CD4-positive, CD25-positive, alpha-beta regulatory T cell (primary cell): ENCODE data around the gene MAP3K14. TPM values are rescaled to one million over a fixed set of nuclear protein-coding genes. Genes with fewer than 3 reads are reported as not detected.
A peak's percentile ranks its signal among the peaks of the same experiment; 100 is the strongest.
"Not testable (repeated sequence)": the region's sequence is repeated elsewhere in the genome, so short reads cannot be mapped to it uniquely, and the experiment has no call there.

Experiments
- ATAC-seq, 2 donors: fragments of 150-1000 bp; cut with Tn5 transposase; one replicate each; pipeline ENCODE4 v1.10.0; 2021; ENCODE audit warnings: low read depth in 2 of 2, moderate number of reproducible peaks in 2 of 2, moderate library complexity in 1 of 2
- DNase-seq, 3 donors: peaks; one replicate each; pipeline versions ENCODE4 v3.0.0 to v3.0.0-alpha.2; 2012 to 2022; ENCODE audit warnings: mixed read lengths in 1 of 3
- H3K27ac ChIP-seq: one replicate; pipeline ENCODE4 v1.7.0; 2013; ENCODE audit warnings: mild to moderate bottlenecking, low read length; ENCODE audit not compliant: insufficient read depth, poor library complexity, severe bottlenecking
- H3K27me3 ChIP-seq: one replicate; pipeline ENCODE4 v1.7.0; 2013; ENCODE audit warnings: low read length; ENCODE audit not compliant: control insufficient read depth, insufficient read depth
- H3K36me3 ChIP-seq: one replicate; pipeline ENCODE4 v1.7.0; 2013; ENCODE audit warnings: mild to moderate bottlenecking, low read length, moderate library complexity; ENCODE audit not compliant: control insufficient read depth, insufficient read depth
- H3K4me1 ChIP-seq: 2 replicates; pipeline ENCODE4 v1.7.0; 2013; ENCODE audit warnings: mild to moderate bottlenecking, low read length; ENCODE audit not compliant: insufficient read depth, control insufficient read depth, poor library complexity, severe bottlenecking
- H3K4me3 ChIP-seq: one replicate; pipeline ENCODE4 v1.7.0; 2013; ENCODE audit warnings: low read depth, mild to moderate bottlenecking, low read length, moderate library complexity
- H3K9me3 ChIP-seq, 2 experiments: 1 replicate in 1 of 2; 2 replicates in 1 of 2; pipeline ENCODE4 v1.7.0; 2013; ENCODE audit warnings: low read length in 2 of 2, mild to moderate bottlenecking in 1 of 2, moderate library complexity in 1 of 2; ENCODE audit not compliant: control insufficient read depth in 2 of 2
- H3K27ac Mint-ChIP-seq, 3 donors: one replicate each; pipeline ENCODE4 v1.8.0; 2020 to 2022; ENCODE audit warnings: mild to moderate bottlenecking in 3 of 3, mixed read lengths in 3 of 3, moderate library complexity in 2 of 3
- H3K27me3 Mint-ChIP-seq: one replicate; pipeline ENCODE4 v1.8.0; 2022; ENCODE audit warnings: mild to moderate bottlenecking, mixed read lengths
- H3K36me3 Mint-ChIP-seq: one replicate; pipeline ENCODE4 v1.8.0; 2020; ENCODE audit warnings: mixed read lengths
- H3K4me1 Mint-ChIP-seq, 4 donors: one replicate each; pipeline ENCODE4 v1.8.0; 2020 to 2022; ENCODE audit warnings: mixed read lengths in 4 of 4, mild to moderate bottlenecking in 1 of 4
- H3K4me3 Mint-ChIP-seq, 4 donors: one replicate each; pipeline ENCODE4 v1.8.0; 2020 to 2022; ENCODE audit warnings: mild to moderate bottlenecking in 4 of 4, mixed read lengths in 4 of 4, moderate library complexity in 3 of 4
- H3K9me3 Mint-ChIP-seq, 7 donors: one replicate each; pipeline ENCODE4 v1.8.0; 2020 to 2022; ENCODE audit warnings: mixed read lengths in 7 of 7, mild to moderate bottlenecking in 3 of 7, moderate library complexity in 2 of 7
- polyA plus RNA-seq, 4 donors: library from polyadenylated mRNA; unstranded; fragments of 300-500 nt; fragmentation: Illumina TruSeq; gene quantifications; one replicate each; pipeline ENCODE4 v1.2.3, GENCODE V29; 2021
- total RNA-seq: library from RNA; stranded (reverse); gene quantifications from one replicate; pipeline ENCODE4 v1.2.3, GENCODE V29; 2022

MAP3K14 gene
- total and polyA plus RNA-seq, 5 donors from 2014 or later: 5.9 to 61.3 (median 7.2) TPM

DNA sequence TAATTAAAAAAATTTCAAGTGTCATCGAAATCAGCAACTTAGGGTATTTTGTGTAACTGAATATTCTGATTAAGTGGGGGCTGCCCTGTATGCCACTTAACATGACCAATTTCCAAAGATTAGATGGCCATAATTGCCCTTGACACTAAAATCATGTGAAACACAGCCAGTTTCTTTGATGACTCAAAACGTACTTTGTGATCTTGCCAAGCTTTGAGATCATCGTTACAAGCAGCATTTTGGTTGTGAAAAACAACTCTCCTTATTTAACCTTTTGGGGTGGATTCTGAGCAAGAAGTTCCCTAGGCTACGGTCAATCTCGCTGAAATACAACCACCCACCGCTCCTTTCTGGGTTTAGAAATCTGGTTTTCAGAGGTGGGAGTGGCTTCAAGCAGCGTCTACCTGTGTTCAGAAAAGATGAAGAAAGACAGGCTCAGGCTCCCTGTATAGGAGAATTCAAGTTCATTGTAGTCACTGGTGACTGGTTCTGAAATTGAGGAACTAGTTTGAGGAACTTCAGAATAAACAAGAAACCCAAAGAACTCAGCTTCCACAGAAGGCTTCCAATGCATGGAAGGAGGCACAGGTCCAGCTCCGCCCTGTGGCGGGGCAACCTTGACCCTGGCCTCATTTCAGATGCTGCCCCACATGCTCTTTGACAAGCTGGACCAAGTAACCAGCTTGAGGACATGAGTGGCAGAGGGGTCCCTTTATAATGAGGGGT is 9.4 kb downstream of the MAP3K14 start:
- Histone ChIP-seq H3K9me3 (no peaks in the 10 kb centered on the region), H3K27me3 (no peaks in the 10 kb centered on the region), H3K4me3 (peak overlapping the region; percentile 51), H3K27ac (peak overlapping the region; percentile 80), H3K36me3 (peaks cover 16% of the 10 kb centered on the region), H3K4me1 (peaks cover 78% of the 10 kb centered on the region)
- peaks cover 17% of the 10 kb centered on the region for H3K36me3 Mint-ChIP-seq
- H3K27ac Mint-ChIP-seq: peak overlapping the region; percentile 90 to 95 (median 91)
- ATAC-seq: peak; percentile 30
- H3K27me3 Mint-ChIP-seq: no peaks in the 10 kb centered on the region
- peaks cover 36 to 86% (median 70%) of the 10 kb centered on the region in 4 donors for H3K4me1 Mint-ChIP-seq
- DNase-seq: peak; percentile 19 to 72 (median 56)
- H3K4me3 Mint-ChIP-seq: peak overlapping the region; percentile 53 to 85 (median 74)
- H3K9me3 Mint-ChIP-seq: no peaks in the 10 kb centered on the region

DNA sequence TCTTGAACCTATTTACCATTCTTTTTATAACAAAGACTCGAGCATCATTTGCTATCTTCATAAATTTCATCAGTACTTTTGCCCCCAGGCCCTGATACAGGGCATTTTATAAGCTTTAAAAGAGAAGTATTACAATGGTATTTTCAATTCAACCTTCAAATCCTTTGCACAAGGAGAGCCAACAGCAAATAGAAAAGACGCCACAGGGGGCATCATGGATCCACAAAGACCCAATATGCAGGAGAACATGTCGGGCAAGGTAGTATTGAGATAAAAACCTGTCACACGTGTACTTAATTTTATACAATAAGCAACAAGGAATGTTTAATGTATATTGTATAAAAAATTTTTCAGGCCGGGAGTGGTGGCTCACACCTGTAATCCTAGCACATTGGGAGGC is 10.2 kb downstream of the MAP3K14 start:
- ATAC-seq: no peak
- Histone ChIP-seq H3K27ac (peak overlapping the region; percentile 80), H3K36me3 (peaks cover 16% of the 10 kb centered on the region), H3K4me3 (peak overlapping the region; percentile 7), H3K9me3 (no peaks in the 10 kb centered on the region), H3K27me3 (no peaks in the 10 kb centered on the region), H3K4me1 (peaks cover 78% of the 10 kb centered on the region)
- Mint-ChIP-seq H3K4me1 (peaks cover 36 to 85% (median 64%) of the 10 kb centered on the region in 4 donors), H3K9me3 (no peaks in the 10 kb centered on the region), H3K27ac (peak overlapping the region in 2 of 3 donors; percentile 80 to 85), H3K36me3 (peaks cover 14% of the 10 kb centered on the region), H3K4me3 (peak overlapping the region in 1 of 4 donors; percentile 64), H3K27me3 (no peaks in the 10 kb centered on the region)
- DNase-seq: no peak

DNA sequence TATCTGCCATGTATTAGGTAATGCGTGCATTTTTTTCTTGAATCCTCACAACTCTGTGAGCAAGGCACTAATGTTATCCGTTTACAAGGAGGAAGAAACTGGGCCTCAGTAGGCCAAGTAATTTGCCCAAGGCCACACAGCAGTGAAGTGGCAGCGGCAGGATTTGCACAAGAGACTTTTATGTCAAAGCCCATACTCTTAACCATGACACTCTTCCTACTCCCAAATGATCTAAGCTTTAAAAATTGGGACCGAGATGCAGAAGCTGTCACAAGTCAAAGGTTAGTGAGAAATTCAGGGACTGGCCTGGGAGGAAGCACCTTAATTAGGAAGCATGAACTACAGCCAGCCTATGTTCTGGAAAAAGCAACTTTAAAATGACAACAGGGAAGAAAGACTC is 10.7 kb downstream of the MAP3K14 start:
- H3K27me3 ChIP-seq: no peaks in the 10 kb centered on the region
- peaks cover 16% of the 10 kb centered on the region for H3K36me3 ChIP-seq
- H3K27me3 Mint-ChIP-seq: no peaks in the 10 kb centered on the region
- H3K27ac ChIP-seq: peak overlapping the region; percentile 80
- peaks cover 36 to 85% (median 60%) of the 10 kb centered on the region in 4 donors for H3K4me1 Mint-ChIP-seq
- peak overlapping the region; percentile 7 for H3K4me3 ChIP-seq
- DNase-seq: no peak
- ATAC-seq: no peak
- H3K4me3 Mint-ChIP-seq: peak overlapping the region in 1 of 4 donors; percentile 64
- H3K9me3 ChIP-seq: no peaks in the 10 kb centered on the region
- H3K4me1 ChIP-seq: peaks cover 73% of the 10 kb centered on the region
- peak overlapping the region; percentile 76 to 85 (median 80) for H3K27ac Mint-ChIP-seq
- peaks cover 14% of the 10 kb centered on the region for H3K36me3 Mint-ChIP-seq
- H3K9me3 Mint-ChIP-seq: no peaks in the 10 kb centered on the region

DNA sequence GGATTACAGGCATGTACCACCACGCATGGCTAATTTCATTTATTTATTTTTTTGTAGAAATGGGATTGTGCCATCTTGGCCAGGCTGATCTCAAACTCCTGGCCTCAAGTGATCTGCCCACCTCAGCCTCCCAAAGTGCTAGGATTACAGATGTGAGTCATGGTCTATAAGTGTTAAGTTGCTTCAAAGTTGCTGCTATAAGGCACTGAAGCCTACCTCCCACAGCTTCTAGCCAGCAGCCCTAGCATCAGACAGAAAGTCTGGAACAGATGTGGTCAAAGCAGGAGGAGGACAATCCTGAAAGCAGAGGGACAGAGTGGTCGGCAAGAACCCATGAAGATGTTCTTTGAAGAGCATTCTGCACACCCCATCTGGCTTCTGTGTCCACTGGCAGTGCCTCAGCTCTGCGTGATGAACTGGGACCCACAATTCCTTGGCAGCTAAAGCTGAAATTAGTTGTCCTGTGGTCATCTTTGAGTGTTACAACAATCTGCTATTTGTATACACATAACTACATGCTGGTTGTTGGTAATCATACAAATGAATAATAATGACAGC is 11.2 kb downstream of the MAP3K14 start:
- Histone ChIP-seq H3K9me3 (no peaks in the 10 kb centered on the region), H3K27ac (no peak overlapping the region), H3K4me3 (no peak overlapping the region), H3K4me1 (peaks cover 70% of the 10 kb centered on the region), H3K36me3 (peaks cover 16% of the 10 kb centered on the region), H3K27me3 (no peaks in the 10 kb centered on the region)
- peaks cover 12% of the 10 kb centered on the region for H3K36me3 Mint-ChIP-seq
- ATAC-seq (no peak), DNase-seq (no peak)
- H3K4me1 Mint-ChIP-seq: peaks cover 35 to 84% (median 59%) of the 10 kb centered on the region in 4 donors
- H3K9me3 Mint-ChIP-seq: no peaks in the 10 kb centered on the region
- H3K4me3 Mint-ChIP-seq: peak overlapping the region in 1 of 4 donors; percentile 64
- H3K27ac Mint-ChIP-seq: peak overlapping the region; percentile 22 to 80 (median 76)
- H3K27me3 Mint-ChIP-seq: no peaks in the 10 kb centered on the region

DNA sequence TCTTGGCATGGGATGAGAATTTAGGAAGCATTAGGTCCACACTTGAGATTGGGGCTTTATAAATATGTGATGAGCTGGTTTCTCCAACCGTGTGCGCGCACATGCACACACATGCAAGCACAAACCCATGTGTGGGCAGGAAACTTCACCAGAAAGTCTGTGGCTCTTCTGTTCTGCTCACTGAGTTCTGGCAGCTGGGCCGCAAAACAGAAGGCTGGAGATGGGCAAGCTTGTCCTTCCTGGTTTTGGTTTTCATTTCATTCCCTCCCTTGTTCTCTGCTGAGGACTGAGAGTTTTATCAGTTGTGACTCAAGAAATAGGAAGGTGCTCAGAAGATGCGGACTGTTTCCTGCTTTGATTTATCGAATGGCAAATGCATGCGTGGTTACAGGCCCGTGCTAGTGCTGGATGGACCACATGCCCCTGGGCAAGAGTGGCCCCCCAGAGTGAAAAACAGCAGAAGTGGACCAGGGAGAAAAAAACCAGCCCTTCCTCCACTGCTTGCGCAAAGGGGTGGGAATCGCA is 14.1 kb downstream of the MAP3K14 start:
- H3K9me3 Mint-ChIP-seq: no peaks in the 10 kb centered on the region

DNA sequence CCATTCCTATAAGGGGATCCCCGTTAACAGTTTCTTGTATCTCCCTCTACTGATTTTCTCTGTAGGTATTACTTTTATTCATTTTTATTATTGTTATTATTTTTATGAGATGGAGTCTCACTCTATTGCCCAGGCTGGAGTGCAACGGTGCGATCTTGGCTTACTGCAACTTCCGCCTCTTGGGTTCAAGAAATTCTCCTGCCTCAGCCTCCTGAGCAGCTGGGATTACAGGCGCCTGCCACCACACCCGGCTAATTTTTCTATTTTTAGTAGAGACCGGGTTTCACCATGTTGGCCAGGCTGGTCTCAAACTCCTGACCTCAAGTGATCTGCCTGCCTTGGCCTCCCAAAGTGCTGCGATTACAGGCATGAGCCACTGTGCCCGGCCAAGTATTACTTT is 14.6 kb downstream of the MAP3K14 start:
- H3K27me3 ChIP-seq, H3K36me3 Mint-ChIP-seq, ATAC-seq, H3K4me3 ChIP-seq, H3K9me3 ChIP-seq, H3K27me3 Mint-ChIP-seq, H3K9me3 Mint-ChIP-seq, DNase-seq: not testable (repeated sequence)
- Histone ChIP-seq H3K4me1 (peaks cover 66% of the 10 kb centered on the region), H3K36me3 (peaks cover 20% of the 10 kb centered on the region), H3K27ac (peak overlapping the region; percentile 21)
- Mint-ChIP-seq H3K27ac (peak overlapping the region in 2 of 3 donors; percentile 67 to 80), H3K4me1 (peaks cover 51 to 86% (median 63%) of the 10 kb centered on the region in 4 donors), H3K4me3 (peak overlapping the region in 2 of 4 donors; percentile 55 to 69)

More for the DNA sequence above, 14.1 kb downstream of the MAP3K14 start:
- peak in 2 of 3 donors; percentile 24 to 62 for DNase-seq
- H3K36me3 Mint-ChIP-seq: peaks cover 12% of the 10 kb centered on the region
- ATAC-seq: peak; percentile 37 to 46
- Histone ChIP-seq H3K4me1 (peaks cover 66% of the 10 kb centered on the region), H3K27ac (peak overlapping the region; percentile 21), H3K27me3 (no peaks in the 10 kb centered on the region), H3K36me3 (peaks cover 20% of the 10 kb centered on the region), H3K4me3 (peak overlapping the region; percentile 41), H3K9me3 (no peaks in the 10 kb centered on the region)
- H3K4me3 Mint-ChIP-seq: peak overlapping the region; percentile 55 to 80 (median 65)
- H3K27me3 Mint-ChIP-seq: no peaks in the 10 kb centered on the region
- H3K4me1 Mint-ChIP-seq: peaks cover 46 to 86% (median 64%) of the 10 kb centered on the region in 4 donors
- H3K27ac Mint-ChIP-seq: peak overlapping the region; percentile 67 to 86 (median 80)

DNA sequence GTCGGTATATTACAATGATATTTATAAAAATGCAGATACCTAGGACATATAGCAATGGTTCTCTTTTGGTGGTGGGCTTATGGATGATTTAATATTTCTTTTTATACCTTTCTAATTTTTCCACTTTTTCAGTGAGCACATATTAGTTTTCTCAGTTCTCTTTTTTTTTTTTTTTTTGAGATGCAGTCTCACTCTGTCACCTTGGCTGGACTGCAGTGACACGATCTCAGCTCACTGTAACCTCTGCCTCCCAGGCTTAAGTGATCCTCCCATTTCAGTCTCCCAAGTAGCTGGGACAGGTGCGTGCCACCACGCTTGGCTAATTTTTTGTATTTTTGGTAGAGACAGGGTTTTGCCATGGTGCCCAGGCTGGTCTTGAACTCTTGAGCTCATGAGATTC is 15.1 kb downstream of the MAP3K14 start:
- no peak overlapping the region for H3K4me3 ChIP-seq
- H3K9me3 ChIP-seq: no peaks in the 10 kb centered on the region
- DNase-seq (no peak), ATAC-seq (no peak)
- Mint-ChIP-seq H3K4me3 (peak overlapping the region in 1 of 4 donors; percentile 12), H3K36me3 (peaks cover 12% of the 10 kb centered on the region), H3K27ac (no peak overlapping the region), H3K4me1 (peaks cover 55 to 90% (median 66%) of the 10 kb centered on the region in 4 donors), H3K27me3 (no peaks in the 10 kb centered on the region), H3K9me3 (no peaks in the 10 kb centered on the region)
- H3K36me3 ChIP-seq: peaks cover 20% of the 10 kb centered on the region
- peak overlapping the region; percentile 6 for H3K27ac ChIP-seq
- peaks cover 67% of the 10 kb centered on the region for H3K4me1 ChIP-seq
- H3K27me3 ChIP-seq: no peaks in the 10 kb centered on the region
